ENCODE measurements around the gene KLHL6.

Gene KLHL6

DNA sequence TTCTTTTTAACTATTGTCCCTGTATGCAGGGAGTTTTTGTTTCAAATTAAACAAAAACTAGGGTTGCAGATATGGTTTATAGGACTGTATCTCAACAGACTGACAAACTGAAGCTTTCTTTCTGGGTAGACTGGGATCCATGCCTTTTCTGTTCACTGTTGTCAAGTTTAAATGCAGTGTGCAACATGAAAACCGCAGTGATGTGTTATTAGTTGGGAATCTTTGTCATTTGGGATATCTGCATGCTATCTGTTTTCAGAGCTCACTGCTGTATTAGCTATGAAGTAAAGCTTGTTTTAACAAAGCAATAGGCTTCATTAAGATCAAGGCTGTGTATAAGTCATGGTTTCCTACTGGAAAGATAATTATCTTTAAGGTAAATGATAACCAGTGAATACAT lies 105.7 kb downstream of the KLHL6 start:
- Histone ChIP-seq H3K4me3 (replicated peaks; ENCODE audit: insufficient read depth, low read length) (no peak overlapping the region), H3K27ac (replicated peaks) (no peak overlapping the region), H3K27me3 (ENCODE audit: insufficient read depth, poor library complexity, severe bottlenecking) (no peaks in the 10 kb centered on the region)
- no peak for TF ChIP-seq POLR2AphosphoS5 (IDR thresholded peaks at IDR 0.05; ENCODE audit: low read depth)
- DNase-seq (ENCODE audit: low read depth in 1 of 2, low spot score in 1 of 2) = no peak

DNA sequence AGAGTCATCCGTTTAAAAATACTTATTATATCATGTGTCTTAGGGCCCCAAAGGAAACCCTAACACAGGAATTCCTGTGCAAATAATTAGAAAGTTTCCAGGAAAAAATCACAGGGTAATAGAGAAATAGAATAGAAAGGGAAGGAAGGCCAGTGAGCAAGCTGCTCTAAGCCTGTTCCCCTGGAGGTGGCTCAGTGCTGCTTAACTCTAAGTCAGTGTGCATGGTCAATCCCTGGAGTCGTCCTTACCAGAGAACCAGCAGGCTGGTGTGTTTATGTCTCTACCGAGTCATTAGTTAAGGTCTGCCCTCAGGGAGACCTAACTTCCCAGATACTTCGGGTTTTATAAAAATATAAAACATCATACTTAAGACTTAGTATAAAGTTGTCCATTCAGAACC lies 106.1 kb downstream of the KLHL6 start:
- no peak overlapping the region for H3K27ac ChIP-seq (replicated peaks)
- H3K27me3 ChIP-seq (ENCODE audit: insufficient read depth, poor library complexity, severe bottlenecking) = no peaks in the 10 kb centered on the region
- no peak for DNase-seq (ENCODE audit: low read depth in 1 of 2, low spot score in 1 of 2)
- TF ChIP-seq REST (IDR thresholded peaks at IDR 0.05; ENCODE audit: insufficient replicate concordance, low read depth) (no peak), GABPA (IDR thresholded peaks at IDR 0.05; ENCODE audit: low read depth) (no peak), POLR2AphosphoS5 (IDR thresholded peaks at IDR 0.05; ENCODE audit: low read depth) (no peak), SPI1 (IDR thresholded peaks at IDR 0.05; ENCODE audit: borderline replicate concordance, low read depth) (no peak)
- TF ChIP-seq, protein P1, sequence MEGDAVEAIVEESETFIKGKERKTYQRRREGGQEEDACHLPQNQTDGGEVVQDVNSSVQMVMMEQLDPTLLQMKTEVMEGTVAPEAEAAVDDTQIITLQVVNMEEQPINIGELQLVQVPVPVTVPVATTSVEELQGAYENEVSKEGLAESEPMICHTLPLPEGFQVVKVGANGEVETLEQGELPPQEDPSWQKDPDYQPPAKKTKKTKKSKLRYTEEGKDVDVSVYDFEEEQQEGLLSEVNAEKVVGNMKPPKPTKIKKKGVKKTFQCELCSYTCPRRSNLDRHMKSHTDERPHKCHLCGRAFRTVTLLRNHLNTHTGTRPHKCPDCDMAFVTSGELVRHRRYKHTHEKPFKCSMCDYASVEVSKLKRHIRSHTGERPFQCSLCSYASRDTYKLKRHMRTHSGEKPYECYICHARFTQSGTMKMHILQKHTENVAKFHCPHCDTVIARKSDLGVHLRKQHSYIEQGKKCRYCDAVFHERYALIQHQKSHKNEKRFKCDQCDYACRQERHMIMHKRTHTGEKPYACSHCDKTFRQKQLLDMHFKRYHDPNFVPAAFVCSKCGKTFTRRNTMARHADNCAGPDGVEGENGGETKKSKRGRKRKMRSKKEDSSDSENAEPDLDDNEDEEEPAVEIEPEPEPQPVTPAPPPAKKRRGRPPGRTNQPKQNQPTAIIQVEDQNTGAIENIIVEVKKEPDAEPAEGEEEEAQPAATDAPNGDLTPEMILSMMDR (IDR thresholded peaks at IDR 0.05; ENCODE audit: insufficient read depth, low read length) = no peak
- no peak overlapping the region for H3K4me3 ChIP-seq (replicated peaks; ENCODE audit: insufficient read depth, low read length)

GRCh38 chr3:183448369-183449128 lies 107.0 kb downstream of the KLHL6 start:
- H3K27me3 ChIP-seq (ENCODE audit: insufficient read depth, poor library complexity, severe bottlenecking) = no peaks in the 10 kb centered on the region
- peak overlapping the region; percentile 85; the same call in 1 of the 2 replicates for H3K4me3 ChIP-seq (replicated peaks; ENCODE audit: insufficient read depth, low read length)
- no peak for TF ChIP-seq REST (IDR thresholded peaks at IDR 0.05; ENCODE audit: insufficient replicate concordance, low read depth)
- TF ChIP-seq POLR2AphosphoS5 (IDR thresholded peaks at IDR 0.05; ENCODE audit: low read depth) = no peak
- TF ChIP-seq, protein P1 (IDR thresholded peaks at IDR 0.05; ENCODE audit: insufficient read depth, low read length) = no peak
- no peak for TF ChIP-seq GABPA (IDR thresholded peaks at IDR 0.05; ENCODE audit: low read depth)
- TF ChIP-seq SPI1 (IDR thresholded peaks at IDR 0.05; ENCODE audit: borderline replicate concordance, low read depth) = no peak
- no peak overlapping the region for H3K27ac ChIP-seq (replicated peaks)
- DNase-seq (ENCODE audit: low read depth in 1 of 2, low spot score in 1 of 2) = no peak

GRCh38 chr3:183447206-183448001 lies 108.1 kb downstream of the KLHL6 start:
- H3K27ac ChIP-seq (replicated peaks) = peak overlapping the region; percentile 64
- peak; percentile 74 to 94 for DNase-seq (ENCODE audit: low read depth in 1 of 2, low spot score in 1 of 2)
- no peaks in the 10 kb centered on the region for H3K27me3 ChIP-seq (ENCODE audit: insufficient read depth, poor library complexity, severe bottlenecking)
- H3K4me3 ChIP-seq (replicated peaks; ENCODE audit: insufficient read depth, low read length) = peak overlapping the region; percentile 85
- TF ChIP-seq, protein P1 (IDR thresholded peaks at IDR 0.05; ENCODE audit: insufficient read depth, low read length) = no peak
- peak; percentile 80 for TF ChIP-seq POLR2AphosphoS5 (IDR thresholded peaks at IDR 0.05; ENCODE audit: low read depth)
- no peak for TF ChIP-seq GABPA (IDR thresholded peaks at IDR 0.05; ENCODE audit: low read depth)
- no peak for TF ChIP-seq REST (IDR thresholded peaks at IDR 0.05; ENCODE audit: insufficient replicate concordance, low read depth)
